ENCODE data around the gene PDF.

Gene PDF

DNA sequence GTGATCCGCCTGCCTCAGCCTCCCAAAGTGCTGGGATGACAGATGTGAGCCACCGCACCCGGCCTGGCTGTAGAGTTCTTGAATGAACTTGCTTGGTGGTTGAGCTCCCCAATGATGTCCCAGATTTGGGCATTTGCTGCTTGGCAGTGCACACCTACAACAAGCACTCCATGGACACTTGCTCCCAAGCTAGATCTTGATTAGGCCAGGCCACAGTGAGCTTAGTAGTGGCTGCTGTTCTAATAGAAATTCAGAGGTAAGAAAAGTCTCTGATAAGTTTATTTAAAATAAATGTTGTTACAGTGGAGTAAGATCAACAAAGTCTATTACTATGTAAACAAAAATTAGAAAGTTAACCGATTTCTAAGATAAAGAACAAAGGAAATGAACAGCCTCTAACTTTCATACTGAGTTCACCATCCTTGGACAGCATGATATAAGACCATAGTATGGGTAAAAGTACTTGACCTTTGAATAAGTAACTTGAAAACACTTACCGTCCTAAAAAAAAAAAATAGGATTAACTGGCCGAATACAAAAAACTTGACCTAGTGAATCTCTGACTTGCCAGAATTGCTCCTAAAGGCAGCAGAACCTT, 20.2 kb upstream of the PDF start:
- Mint-ChIP-seq H3K36me3 (peaks cover 44% of the 10 kb centered on the region), H3K9me3 (no peaks in the 10 kb centered on the region), H3K27me3 (no peaks in the 10 kb centered on the region), H3K4me1 (peaks cover 13% of the 10 kb centered on the region), H3K27ac (no peak overlapping the region), H3K4me3 (no peak overlapping the region)
- no peak for ATAC-seq

DNA sequence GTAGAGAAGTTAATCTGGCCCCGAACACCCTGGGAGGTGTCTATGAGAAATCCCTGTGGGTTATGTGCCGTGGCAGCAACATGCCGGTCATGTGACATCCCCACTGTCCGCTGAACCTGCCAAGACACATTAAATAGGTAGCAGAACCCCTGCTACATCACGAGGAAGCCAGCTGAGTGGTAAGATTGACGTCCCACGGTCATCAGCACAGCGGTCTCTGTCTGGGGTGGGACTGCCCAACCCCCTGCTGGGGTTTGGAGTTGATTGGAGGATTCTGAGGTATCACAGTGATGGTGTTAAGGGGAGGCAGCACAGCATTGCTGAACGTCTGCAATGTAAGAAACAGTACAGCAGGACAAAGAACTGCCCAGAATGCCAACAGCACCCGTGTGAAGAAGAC, 19.1 kb upstream of the PDF start:
- no peak for ATAC-seq
- H3K27me3 Mint-ChIP-seq, result no peaks in the 10 kb centered on the region

DNA sequence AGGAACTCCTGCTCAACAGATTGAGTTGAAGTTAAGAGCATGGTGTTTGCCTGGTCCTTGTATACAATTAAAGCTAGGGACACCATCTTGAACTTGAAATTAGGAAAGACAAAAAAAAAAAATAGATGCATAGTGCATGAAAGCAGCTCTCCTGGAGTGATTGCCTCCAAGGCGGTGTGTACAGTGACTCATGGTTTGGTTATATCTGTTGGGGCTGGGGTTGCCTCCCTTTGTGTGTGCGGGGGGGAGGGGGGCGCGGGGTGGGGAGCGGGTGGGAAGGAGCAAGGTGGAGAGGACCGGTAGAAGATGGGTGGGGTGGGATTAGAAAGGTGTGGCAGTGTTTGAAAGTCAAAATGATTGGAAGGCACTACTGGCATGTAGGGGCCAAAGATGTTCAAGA, 17.8 kb upstream of the PDF start:
- no peak for ATAC-seq
- Mint-ChIP-seq H3K27ac (no peak overlapping the region), H3K4me3 (no peak overlapping the region), H3K4me1 (peaks cover 14% of the 10 kb centered on the region), H3K27me3 (no peaks in the 10 kb centered on the region), H3K9me3 (no peaks in the 10 kb centered on the region), H3K36me3 (peaks cover 35% of the 10 kb centered on the region)

More for the DNA sequence above, 19.1 kb upstream of the PDF start:
- Mint-ChIP-seq H3K36me3 (peaks cover 36% of the 10 kb centered on the region), H3K9me3 (no peaks in the 10 kb centered on the region), H3K4me3 (no peak overlapping the region), H3K27ac (no peak overlapping the region), H3K4me1 (peaks cover 14% of the 10 kb centered on the region)

DNA sequence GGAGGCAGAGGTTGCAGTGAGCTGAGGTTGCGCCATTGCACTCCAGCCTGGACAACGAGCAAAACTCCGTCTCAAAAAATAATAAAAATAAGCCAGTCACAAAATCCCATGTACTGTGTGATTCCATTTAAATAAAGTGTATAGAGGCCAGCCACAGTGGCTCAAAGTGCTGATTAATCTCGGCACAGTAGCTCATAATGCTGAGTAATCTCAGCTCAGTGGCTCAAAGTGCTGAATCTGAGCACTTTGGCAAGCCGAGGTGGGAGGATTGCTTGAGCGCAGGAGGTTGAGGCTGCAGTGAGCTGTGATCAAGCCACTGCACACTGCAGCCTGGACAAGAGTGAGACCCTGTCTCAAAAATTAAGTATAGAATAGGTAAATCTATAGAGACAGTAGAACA, 16.3 kb upstream of the PDF start:
- H3K27me3 Mint-ChIP-seq, result no peaks in the 10 kb centered on the region
- no peak for ATAC-seq
- H3K36me3 Mint-ChIP-seq, result peaks cover 23% of the 10 kb centered on the region
- H3K27ac Mint-ChIP-seq, result peak overlapping the region; percentile 65
- no peaks in the 10 kb centered on the region for H3K9me3 Mint-ChIP-seq
- H3K4me1 Mint-ChIP-seq, result peaks cover 14% of the 10 kb centered on the region
- no peak overlapping the region for H3K4me3 Mint-ChIP-seq

DNA sequence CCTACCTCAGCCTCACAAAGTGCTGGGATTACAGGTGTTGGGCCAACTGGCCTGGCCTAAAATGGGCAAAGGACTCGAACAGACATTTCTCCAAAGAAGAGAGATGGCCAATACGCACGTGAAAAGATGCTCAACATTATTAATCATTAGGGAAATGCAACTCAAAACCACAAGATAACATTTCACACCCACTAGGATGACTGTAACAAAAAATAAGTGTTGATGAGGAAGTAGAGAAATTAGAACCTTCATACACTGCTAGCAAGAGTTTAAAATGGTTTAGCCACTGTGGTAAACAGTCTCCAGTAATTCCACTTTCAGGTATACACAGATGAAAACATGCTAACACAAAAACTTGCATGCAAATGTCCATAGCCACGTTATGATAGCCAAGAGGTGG, 15.5 kb upstream of the PDF start:
- ATAC-seq, result peak; percentile 75
- H3K36me3 Mint-ChIP-seq, result peaks cover 24% of the 10 kb centered on the region
- peak overlapping the region; percentile 51 for H3K27ac Mint-ChIP-seq
- no peak overlapping the region for H3K4me3 Mint-ChIP-seq
- H3K4me1 Mint-ChIP-seq, result peaks cover 18% of the 10 kb centered on the region
- H3K9me3 Mint-ChIP-seq, result no peaks in the 10 kb centered on the region
- no peaks in the 10 kb centered on the region for H3K27me3 Mint-ChIP-seq

DNA sequence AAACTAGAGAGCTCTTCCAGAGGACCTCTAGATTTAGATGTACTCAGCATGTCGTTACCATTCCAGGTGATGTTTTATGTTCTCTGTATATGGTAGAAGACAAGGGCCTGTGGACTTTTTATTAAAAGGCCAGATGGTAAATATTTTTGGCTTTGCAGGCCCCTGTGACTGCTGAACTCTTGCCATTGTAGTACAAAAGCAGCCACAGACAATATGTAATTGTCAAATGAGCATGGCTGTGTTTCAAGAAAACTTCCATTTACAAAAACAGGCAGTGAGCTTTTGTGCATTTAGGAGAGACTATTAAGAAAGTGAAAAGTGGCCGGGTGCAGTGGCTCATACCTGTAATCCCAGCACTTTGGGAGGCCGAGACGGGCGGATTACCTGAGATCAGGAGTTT, 13.8 kb upstream of the PDF start:
- no peak overlapping the region for H3K4me3 Mint-ChIP-seq
- no peak overlapping the region for H3K27ac Mint-ChIP-seq
- H3K27me3 Mint-ChIP-seq, result no peaks in the 10 kb centered on the region
- ATAC-seq, result no peak
- peaks cover 35% of the 10 kb centered on the region for H3K4me1 Mint-ChIP-seq
- no peaks in the 10 kb centered on the region for H3K9me3 Mint-ChIP-seq
- peaks cover 28% of the 10 kb centered on the region for H3K36me3 Mint-ChIP-seq

DNA sequence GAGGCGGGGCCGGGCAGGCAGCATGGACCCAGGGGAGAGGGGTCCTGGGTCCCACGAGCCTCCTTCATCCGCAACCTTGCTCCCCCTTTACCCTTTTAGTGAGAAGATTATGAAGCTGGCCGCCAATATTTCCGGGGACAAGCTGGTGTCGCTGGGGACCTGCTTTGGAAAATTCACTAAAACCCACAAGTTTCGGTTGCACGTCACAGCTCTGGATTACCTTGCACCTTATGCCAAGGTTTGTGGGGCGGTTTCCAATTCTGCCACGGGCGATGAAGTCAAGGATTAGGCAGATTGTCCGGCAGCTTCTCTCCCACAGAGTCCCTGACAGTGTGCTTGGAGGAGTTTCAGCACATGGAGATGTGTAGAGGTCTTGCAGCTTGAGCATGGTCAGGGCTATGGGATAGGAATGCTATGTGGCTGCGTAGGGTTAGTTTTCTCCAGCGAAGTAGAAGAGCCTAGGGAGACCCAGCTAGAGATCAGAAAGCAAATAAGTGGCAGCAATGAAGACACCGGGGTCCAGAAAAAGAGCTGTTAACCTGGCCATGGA, 9.8 kb upstream of the PDF start:
- H3K27me3 Mint-ChIP-seq, result no peaks in the 10 kb centered on the region
- no peaks in the 10 kb centered on the region for H3K9me3 Mint-ChIP-seq
- H3K4me3 Mint-ChIP-seq, result peak overlapping the region; percentile 99
- peak overlapping the region; percentile 94 for H3K27ac Mint-ChIP-seq
- H3K4me1 Mint-ChIP-seq, result peaks cover 53% of the 10 kb centered on the region
- peaks cover 26% of the 10 kb centered on the region for H3K36me3 Mint-ChIP-seq
- ATAC-seq, result no peak

DNA sequence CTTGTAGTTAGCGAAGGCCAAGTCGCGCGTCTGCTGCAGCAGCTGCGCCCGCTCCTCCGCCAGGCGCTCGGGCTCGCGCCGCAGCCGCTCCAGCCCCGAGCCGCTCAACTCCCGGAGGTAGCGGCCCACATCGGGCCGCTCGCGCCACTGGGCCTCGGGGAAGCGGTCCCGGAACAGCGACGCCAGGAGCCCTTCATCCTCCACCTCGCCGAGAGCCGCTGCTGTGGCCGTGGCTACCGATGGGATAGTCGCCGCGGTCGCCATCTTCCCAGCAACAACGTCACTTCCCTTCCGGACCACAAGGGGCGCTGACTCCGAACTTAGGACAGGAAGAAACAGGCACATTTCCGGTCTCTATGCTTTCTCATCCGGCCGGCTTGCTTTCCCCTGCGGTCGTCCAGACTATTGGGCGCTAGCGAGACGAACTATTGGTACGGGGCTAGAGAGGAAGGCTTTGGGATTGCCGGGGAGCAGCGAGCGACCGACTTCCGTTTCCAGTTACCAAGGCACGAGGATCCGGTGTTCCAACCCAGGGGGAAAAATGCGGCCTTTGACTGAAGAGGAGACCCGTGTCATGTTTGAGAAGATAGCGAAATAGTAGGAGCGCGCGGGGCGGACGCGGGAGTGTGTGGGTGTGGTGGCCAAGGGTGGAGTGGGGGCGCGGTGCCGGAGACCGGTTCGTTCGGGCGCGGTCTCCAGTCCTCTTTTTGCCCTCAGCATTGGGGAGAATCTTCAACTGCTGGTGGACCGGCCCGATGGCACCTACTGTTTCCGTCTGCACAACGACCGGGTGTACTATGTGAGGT, 9.1 kb upstream of the PDF start, which contains the start of the genes COG8 and NIP7:
Gene COG8 (minus strand): TSS at position 276 of the 806 bp plus-strand sequence. CDS start 12 bp downstream, at position 264.
Gene NIP7 (plus strand): TSS at position 484 of the 806 bp plus-strand sequence. CDS start 58 bp downstream, at position 542.
- Mint-ChIP-seq H3K4me1 (peaks cover 53% of the 10 kb centered on the region), H3K4me3 (peak within 1 kb of the TSS; percentile 99), H3K27me3 (no peaks in the 10 kb centered on the region), H3K27ac (peak within 1 kb of the TSS; percentile 94), H3K9me3 (no peaks in the 10 kb centered on the region), H3K36me3 (peaks cover 33% of the 10 kb centered on the region)
- peak; percentile 98 for ATAC-seq

DNA sequence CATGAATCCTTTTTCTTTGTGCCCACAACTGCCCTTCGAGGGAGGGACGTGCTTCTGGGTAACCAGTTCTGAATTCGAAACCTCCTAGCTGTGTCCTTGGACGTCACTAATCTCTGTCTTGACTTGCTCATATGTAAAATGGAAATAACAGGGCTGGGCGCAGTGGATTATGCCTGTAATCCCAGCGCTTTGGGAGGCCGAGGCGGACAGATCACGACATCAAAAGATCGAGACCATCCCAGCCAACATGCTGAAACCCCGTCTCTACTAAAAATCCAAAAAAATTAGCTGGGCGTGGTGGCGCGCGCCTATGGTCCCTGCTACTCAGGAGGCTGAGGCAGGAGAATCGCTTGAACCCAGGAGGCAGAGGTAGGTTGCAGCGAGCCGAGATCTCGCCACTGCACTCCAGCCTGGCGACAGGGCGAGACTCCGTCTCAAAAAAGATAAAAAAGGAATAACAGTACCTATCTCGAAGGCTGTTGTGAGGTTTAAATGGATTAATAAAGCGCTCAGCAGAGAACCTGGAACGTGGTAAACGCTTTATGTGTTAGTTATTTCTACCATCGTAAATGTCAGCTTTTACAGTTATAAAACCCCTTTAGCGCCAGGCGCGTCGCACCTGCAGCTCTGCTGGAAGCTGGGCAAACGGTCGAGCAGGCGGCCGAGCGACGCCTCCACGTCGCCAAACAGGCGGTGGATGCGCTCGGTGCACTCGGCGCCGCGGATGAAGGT, 8.3 kb upstream of the PDF start:
- Mint-ChIP-seq H3K27me3 (no peaks in the 10 kb centered on the region), H3K27ac (peak overlapping the region; percentile 94), H3K4me1 (peaks cover 58% of the 10 kb centered on the region), H3K9me3 (no peaks in the 10 kb centered on the region), H3K36me3 (peaks cover 39% of the 10 kb centered on the region), H3K4me3 (peak overlapping the region; percentile 99)
- ATAC-seq, result no peak

DNA sequence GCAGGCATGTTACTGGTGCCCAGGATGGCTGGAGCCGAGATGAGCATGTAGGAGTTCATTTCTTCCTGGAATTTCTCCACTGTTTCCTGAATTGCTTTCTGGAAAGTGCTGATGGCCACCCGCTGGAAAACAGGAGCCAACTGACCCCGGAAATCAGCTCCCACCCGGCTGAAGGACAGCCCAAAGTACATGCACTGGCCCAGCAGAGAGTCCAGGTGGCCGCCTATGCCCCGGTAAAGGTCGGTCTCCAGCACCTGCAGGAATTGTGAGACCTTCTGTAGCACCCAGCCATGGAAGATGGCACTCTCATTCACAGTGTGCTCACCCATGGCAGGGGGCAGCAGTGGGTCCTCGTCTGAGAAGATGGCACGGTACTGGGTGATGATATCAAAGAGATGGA, 4.3 kb upstream of the PDF start:
- H3K36me3 Mint-ChIP-seq, result peaks cover 38% of the 10 kb centered on the region

DNA sequence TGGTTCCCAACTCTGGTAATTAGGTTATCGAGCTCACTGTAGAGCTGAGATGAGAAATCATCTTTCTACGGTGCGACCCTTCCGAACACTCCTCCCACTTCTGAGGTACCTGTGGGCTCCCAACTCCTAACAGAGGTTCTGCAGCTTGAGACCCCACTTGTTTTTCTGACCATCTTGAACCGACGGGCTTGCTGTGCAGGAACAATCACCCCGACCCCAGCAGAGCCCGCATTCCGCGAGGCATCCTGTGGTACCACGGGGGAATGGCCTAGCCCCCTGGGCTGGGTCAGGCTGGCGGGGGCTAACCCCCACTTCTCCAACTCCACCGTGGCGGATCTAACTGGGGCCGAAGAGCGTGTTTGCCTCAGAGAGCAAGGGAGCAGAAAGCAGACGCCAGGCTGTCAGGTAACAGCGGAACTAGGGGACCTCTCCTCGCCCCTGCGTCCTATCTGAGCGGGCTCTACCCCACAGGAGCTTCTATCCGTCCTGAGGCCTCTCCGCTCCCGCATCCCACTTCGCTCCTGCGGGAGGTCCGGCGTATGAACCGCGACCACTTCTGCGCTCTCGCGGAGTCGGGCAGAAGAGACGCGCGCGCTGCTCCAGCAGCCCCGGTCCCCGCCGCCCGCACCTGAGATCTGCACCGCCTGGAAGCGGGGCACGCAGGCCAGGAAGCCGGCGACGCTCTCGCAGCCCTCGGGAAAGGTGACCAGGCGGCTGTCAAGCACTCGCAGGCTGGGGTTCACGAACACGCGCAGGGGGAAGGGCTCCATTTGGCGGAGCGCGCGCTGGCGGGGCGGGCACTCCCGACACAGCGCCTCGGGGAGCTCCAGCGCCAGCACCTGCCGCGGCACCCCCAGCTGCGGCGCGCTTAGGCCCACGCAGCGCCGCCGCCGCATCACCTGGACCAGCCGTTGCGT, 761 bp downstream of the PDF start:
- H3K9me3 Mint-ChIP-seq, result no peaks in the 10 kb centered on the region
- ATAC-seq, result peak; percentile 66
- H3K4me1 Mint-ChIP-seq, result peaks cover 47% of the 10 kb centered on the region
- H3K27me3 Mint-ChIP-seq, result no peaks in the 10 kb centered on the region
- peaks cover 37% of the 10 kb centered on the region for H3K36me3 Mint-ChIP-seq
- peak overlapping the region; percentile 88 for H3K4me3 Mint-ChIP-seq
- peak overlapping the region; percentile 60 for H3K27ac Mint-ChIP-seq

More for the DNA sequence above, 4.3 kb upstream of the PDF start:
- ATAC-seq, result no peak
- no peaks in the 10 kb centered on the region for H3K27me3 Mint-ChIP-seq
- no peaks in the 10 kb centered on the region for H3K9me3 Mint-ChIP-seq
- H3K4me3 Mint-ChIP-seq, result no peak overlapping the region
- H3K27ac Mint-ChIP-seq, result no peak overlapping the region
- H3K4me1 Mint-ChIP-seq, result peaks cover 49% of the 10 kb centered on the region

DNA sequence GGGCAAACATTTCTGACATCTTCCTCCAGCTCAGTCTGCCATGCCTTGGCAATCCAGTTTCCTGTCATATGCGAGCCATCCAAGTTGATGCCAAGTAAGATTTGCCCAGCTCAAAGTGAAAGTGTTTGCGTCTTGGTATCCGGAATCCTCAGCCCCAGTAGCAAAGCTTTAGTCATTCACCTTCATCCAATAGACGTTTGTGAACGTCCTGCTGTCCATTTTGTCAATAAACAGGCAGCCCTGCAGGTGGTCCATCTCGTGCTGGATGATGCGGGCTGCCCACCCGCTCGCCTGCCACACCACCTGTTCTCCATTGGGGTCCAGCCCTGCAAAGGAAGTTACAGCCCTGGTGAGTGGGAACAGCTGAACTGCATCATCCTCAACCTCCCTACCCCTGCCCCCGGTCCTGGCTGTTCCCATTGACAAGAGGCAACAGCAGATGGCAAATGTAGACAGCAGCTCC, 1.5 kb downstream of the PDF start:
- Mint-ChIP-seq H3K4me1 (peaks cover 50% of the 10 kb centered on the region), H3K4me3 (peak overlapping the region; percentile 88)

DNA sequence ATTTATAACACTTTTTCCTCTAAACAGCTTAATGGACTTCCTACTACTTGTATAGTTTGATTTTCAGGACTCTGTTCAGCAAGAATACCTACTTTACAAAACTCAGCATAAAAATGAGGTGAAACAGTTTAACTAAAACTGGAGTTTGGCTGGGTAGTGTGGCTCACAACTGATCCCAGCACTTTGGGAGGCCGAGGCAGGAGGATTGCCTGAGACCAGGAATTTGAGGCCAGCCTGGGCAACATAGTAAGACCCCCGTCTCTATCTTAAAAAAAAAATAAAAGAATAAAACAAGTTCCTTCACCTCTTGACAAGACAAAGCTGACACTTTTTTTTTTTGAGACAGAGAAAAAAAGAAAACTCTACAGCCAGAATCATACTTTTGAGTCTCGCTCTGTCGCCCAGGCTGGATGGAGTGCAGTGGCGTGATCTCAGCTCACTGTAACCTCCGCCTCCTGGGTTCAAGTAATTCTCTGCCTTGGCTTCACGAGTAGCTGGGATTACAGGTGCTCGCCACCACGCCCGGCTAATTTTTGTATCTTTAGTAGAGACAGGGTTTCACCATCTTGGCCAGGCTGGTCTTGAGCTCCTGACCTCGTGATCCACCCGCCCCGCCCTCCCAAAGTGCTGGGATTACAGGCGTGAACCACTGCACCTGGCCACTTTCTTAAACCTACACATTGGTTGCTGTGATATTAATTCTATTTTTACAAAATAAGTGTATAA, 2.6 kb downstream of the PDF start:
- H3K36me3 Mint-ChIP-seq, result peaks cover 37% of the 10 kb centered on the region
- H3K27ac Mint-ChIP-seq, result peak overlapping the region; percentile 49
- H3K4me3 Mint-ChIP-seq, result peak overlapping the region; percentile 21
- no peak for ATAC-seq
- H3K9me3 Mint-ChIP-seq, result no peaks in the 10 kb centered on the region
- H3K4me1 Mint-ChIP-seq, result peaks cover 50% of the 10 kb centered on the region
- no peaks in the 10 kb centered on the region for H3K27me3 Mint-ChIP-seq

More for the DNA sequence above, 1.5 kb downstream of the PDF start:
- H3K36me3 Mint-ChIP-seq, result peaks cover 37% of the 10 kb centered on the region
- H3K9me3 Mint-ChIP-seq, result no peaks in the 10 kb centered on the region
- no peak for ATAC-seq
- no peaks in the 10 kb centered on the region for H3K27me3 Mint-ChIP-seq
- H3K27ac Mint-ChIP-seq, result peak overlapping the region; percentile 60

Data from stimulated activated memory B cell treated with anti-CD40 and anti-IgM and Interleukin-4, amounts not matched to agents 10 μg/mL and 1 μg/mL and 100 μg/mL, for 72 hours (primary cell).